ENCODE data around the gene DLG2.
A peak's percentile ranks its signal among the peaks of the same experiment; 100 is the strongest.

Gene DLG2

DNA sequence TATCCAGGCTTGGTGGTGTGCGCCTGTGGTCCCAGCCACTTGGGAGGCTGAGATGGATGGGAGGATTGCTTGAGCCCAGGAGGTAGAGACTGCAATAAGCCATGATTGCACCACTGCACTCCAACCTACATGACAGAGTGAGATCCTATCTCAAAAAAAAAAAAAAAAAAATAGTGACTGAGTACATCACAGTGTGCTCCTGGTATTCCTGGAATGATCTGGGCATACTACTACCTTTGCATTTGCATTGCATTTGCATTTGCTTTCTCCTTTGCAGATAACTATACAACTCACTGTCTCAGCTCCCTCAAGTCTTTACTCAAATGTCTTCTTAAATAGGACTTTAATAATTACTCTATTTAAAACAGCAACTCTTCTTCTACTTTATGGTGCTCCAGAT lies 51.8 kb downstream of the DLG2 start:
- no peaks in the 10 kb centered on the region for H3K4me1 ChIP-seq (ENCODE audit: control extremely low read depth in 1 of 4, control insufficient read depth in 4 of 4, insufficient read depth in 4 of 4, low read length in 3 of 4)
- peaks cover 0 to 1% (median 0%) of the 10 kb centered on the region in 5 experiments for H3K9me3 ChIP-seq (ENCODE audit: control extremely low read depth in 1 of 5, control insufficient read depth in 4 of 5, insufficient read depth in 2 of 5, low read depth in 1 of 5, low read length in 4 of 5)
- ChIA-PET POLR2A (no interaction called here), CTCF (no interaction called here)
- 100% methylated on average over 1 of the region's 1 CpG for WGBS (ENCODE audit: insufficient coverage)
- no peak overlapping the region for H3K4me3 ChIP-seq (ENCODE audit: control insufficient read depth in 1 of 7, extremely low read depth in 1 of 7, insufficient read depth in 4 of 7, low read depth in 2 of 7, low read length in 6 of 7)
- no peak overlapping the region for H3K27ac ChIP-seq (ENCODE audit: insufficient read depth in 1 of 2, low read depth in 1 of 2, low read length in 2 of 2, poor library complexity in 1 of 2, severe bottlenecking in 2 of 2)
- no peaks in the 10 kb centered on the region for H3K27me3 ChIP-seq (replicated peaks in 2 of 5; ENCODE audit: control insufficient read depth in 4 of 5, insufficient read depth in 5 of 5, low read length in 4 of 5)
- no peaks in the 10 kb centered on the region for H3K36me3 ChIP-seq (ENCODE audit: control insufficient read depth in 4 of 4, insufficient read depth in 4 of 4, low read length in 3 of 4)
- no peak for DNase-seq

DNA sequence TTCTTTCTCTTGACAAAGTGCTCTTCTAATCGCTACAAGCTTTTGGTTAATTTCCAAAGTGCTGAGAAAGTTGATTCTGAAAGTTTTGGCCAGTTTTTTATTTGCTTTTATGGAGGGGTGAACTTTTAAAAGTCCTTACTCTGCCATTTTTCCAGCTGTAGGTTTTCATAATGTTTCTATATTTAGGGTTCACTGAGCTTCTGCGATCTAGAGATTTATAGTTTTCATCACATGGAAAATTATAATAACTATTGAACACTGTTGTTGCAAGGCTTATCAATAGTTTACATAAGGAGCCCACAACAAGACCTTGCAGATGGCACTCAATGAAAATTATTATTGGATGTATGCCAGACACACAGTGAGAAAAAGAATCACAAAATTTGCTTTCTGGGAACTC lies 55.1 kb downstream of the DLG2 start:
- H3K27me3 ChIP-seq (replicated peaks in 2 of 5; ENCODE audit: control insufficient read depth in 4 of 5, insufficient read depth in 5 of 5, low read length in 4 of 5) = no peaks in the 10 kb centered on the region
- CTCF ChIA-PET = interaction anchor here (0.9 kb wide), 1 partner anchor 18 kb away, joined by 3 read pairs; no protein-coding TSS in a partner anchor
- WGBS (ENCODE audit: insufficient coverage) = no CpG with 5 or more reads among the region's 2 CpGs
- no peak overlapping the region for H3K4me3 ChIP-seq (ENCODE audit: control insufficient read depth in 1 of 7, extremely low read depth in 1 of 7, insufficient read depth in 4 of 7, low read depth in 2 of 7, low read length in 6 of 7)
- DNase-seq = no peak
- no peaks in the 10 kb centered on the region for H3K36me3 ChIP-seq (ENCODE audit: control insufficient read depth in 4 of 4, insufficient read depth in 4 of 4, low read length in 3 of 4)
- no peak overlapping the region for H3K27ac ChIP-seq (ENCODE audit: insufficient read depth in 1 of 2, low read depth in 1 of 2, low read length in 2 of 2, poor library complexity in 1 of 2, severe bottlenecking in 2 of 2)
- H3K9me3 ChIP-seq (ENCODE audit: control extremely low read depth in 1 of 5, control insufficient read depth in 4 of 5, insufficient read depth in 2 of 5, low read depth in 1 of 5, low read length in 4 of 5) = no peaks in the 10 kb centered on the region
- H3K4me1 ChIP-seq (ENCODE audit: control extremely low read depth in 1 of 4, control insufficient read depth in 4 of 4, insufficient read depth in 4 of 4, low read length in 3 of 4) = no peaks in the 10 kb centered on the region
- POLR2A ChIA-PET = no interaction called here

DNA sequence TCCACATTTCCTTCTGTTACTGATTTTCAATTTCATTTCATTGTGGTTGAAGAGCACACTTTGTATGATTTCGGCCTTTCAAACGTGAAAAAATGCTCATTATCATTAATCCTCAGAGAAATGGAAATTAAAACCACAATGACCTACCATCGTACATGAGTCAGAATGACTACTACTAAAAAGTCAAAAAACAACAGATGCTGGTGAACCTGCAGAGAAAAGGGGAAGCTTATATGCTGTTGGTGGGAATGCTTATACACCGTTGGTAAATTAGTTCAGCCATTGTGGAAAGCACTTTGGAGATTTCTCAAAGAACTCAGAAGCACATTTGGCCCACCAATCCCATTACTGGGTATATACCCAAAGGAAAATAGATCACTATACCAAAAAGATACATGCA lies 57.6 kb downstream of the DLG2 start:
- ChIA-PET CTCF (no interaction called here), POLR2A (no interaction called here)
- Histone ChIP-seq H3K27me3 (replicated peaks in 2 of 5; ENCODE audit: control insufficient read depth in 4 of 5, insufficient read depth in 5 of 5, low read length in 4 of 5) (no peaks in the 10 kb centered on the region), H3K9me3 (ENCODE audit: control extremely low read depth in 1 of 5, control insufficient read depth in 4 of 5, insufficient read depth in 2 of 5, low read depth in 1 of 5, low read length in 4 of 5) (no peaks in the 10 kb centered on the region), H3K4me1 (ENCODE audit: control extremely low read depth in 1 of 4, control insufficient read depth in 4 of 4, insufficient read depth in 4 of 4, low read length in 3 of 4) (no peaks in the 10 kb centered on the region), H3K4me3 (ENCODE audit: control insufficient read depth in 1 of 7, extremely low read depth in 1 of 7, insufficient read depth in 4 of 7, low read depth in 2 of 7, low read length in 6 of 7) (no peak overlapping the region), H3K36me3 (ENCODE audit: control insufficient read depth in 4 of 4, insufficient read depth in 4 of 4, low read length in 3 of 4) (no peaks in the 10 kb centered on the region), H3K27ac (ENCODE audit: insufficient read depth in 1 of 2, low read depth in 1 of 2, low read length in 2 of 2, poor library complexity in 1 of 2, severe bottlenecking in 2 of 2) (no peak overlapping the region)
- 100% methylated on average over 2 of the region's 4 CpGs for WGBS (ENCODE audit: insufficient coverage)
- DNase-seq = peak in 1 of 3 donors; percentile 1

DNA sequence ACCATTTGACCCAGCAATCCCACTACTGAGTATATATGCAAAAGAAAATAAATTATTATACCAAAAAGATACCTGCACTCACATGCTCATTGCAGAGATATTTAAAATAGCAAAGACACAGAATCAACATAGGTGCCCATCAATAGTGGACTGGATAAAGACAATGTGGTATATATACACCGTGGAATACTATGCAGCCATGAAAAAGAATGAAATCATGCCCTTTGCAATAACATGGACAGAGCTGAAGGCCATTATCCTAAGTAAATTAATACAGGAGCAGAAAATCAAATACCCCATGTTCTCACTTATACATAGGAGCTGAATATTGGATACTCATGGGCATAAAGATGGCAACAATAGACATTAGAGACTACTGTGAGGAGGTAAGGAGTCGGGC lies 68.7 kb downstream of the DLG2 start:
- no peak for DNase-seq
- CTCF ChIA-PET = no interaction called here
- Histone ChIP-seq H3K4me3 (ENCODE audit: control insufficient read depth in 1 of 7, extremely low read depth in 1 of 7, insufficient read depth in 4 of 7, low read depth in 2 of 7, low read length in 6 of 7) (no peak overlapping the region), H3K9me3 (ENCODE audit: control extremely low read depth in 1 of 5, control insufficient read depth in 4 of 5, insufficient read depth in 2 of 5, low read depth in 1 of 5, low read length in 4 of 5) (peaks cover 0 to 6% (median 0%) of the 10 kb centered on the region in 5 experiments), H3K27ac (ENCODE audit: insufficient read depth in 1 of 2, low read depth in 1 of 2, low read length in 2 of 2, poor library complexity in 1 of 2, severe bottlenecking in 2 of 2) (no peak overlapping the region), H3K36me3 (ENCODE audit: control insufficient read depth in 4 of 4, insufficient read depth in 4 of 4, low read length in 3 of 4) (no peaks in the 10 kb centered on the region), H3K4me1 (ENCODE audit: control extremely low read depth in 1 of 4, control insufficient read depth in 4 of 4, insufficient read depth in 4 of 4, low read length in 3 of 4) (no peaks in the 10 kb centered on the region), H3K27me3 (replicated peaks in 2 of 5; ENCODE audit: control insufficient read depth in 4 of 5, insufficient read depth in 5 of 5, low read length in 4 of 5) (no peaks in the 10 kb centered on the region)
- no CpG with 5 or more reads among the region's 2 CpGs for WGBS (ENCODE audit: insufficient coverage)
- POLR2A ChIA-PET = no interaction called here

DNA sequence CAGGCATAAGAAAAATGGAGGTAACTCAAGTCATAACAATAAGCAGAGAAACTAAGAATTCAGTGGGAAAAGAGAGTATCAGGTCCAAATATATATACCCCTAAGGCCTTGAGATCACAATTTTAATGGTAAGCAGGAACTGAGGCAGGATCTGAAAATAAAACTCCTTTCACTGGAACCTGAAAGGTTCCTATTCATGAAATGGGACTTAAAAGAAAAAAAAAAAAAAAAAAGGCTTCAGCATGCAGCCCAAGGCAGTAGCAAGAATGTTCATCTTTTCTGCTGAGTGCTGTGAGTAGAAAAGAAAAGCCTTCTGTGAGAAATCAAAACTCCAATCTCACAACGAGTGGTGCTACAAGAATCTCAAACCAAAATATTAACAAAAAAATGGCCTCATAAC lies 75.3 kb downstream of the DLG2 start:
- peaks cover 0 to 16% (median 0%) of the 10 kb centered on the region in 5 experiments for H3K9me3 ChIP-seq (ENCODE audit: control extremely low read depth in 1 of 5, control insufficient read depth in 4 of 5, insufficient read depth in 2 of 5, low read depth in 1 of 5, low read length in 4 of 5)
- H3K4me3 ChIP-seq (ENCODE audit: control insufficient read depth in 1 of 7, extremely low read depth in 1 of 7, insufficient read depth in 4 of 7, low read depth in 2 of 7, low read length in 6 of 7) = no peak overlapping the region
- no peaks in the 10 kb centered on the region for H3K27me3 ChIP-seq (replicated peaks in 2 of 5; ENCODE audit: control insufficient read depth in 4 of 5, insufficient read depth in 5 of 5, low read length in 4 of 5)
- H3K36me3 ChIP-seq (ENCODE audit: control insufficient read depth in 4 of 4, insufficient read depth in 4 of 4, low read length in 3 of 4) = no peaks in the 10 kb centered on the region
- WGBS (ENCODE audit: insufficient coverage) = no CpG with 5 or more reads among the region's 1 CpG
- DNase-seq = no peak
- H3K4me1 ChIP-seq (ENCODE audit: control extremely low read depth in 1 of 4, control insufficient read depth in 4 of 4, insufficient read depth in 4 of 4, low read length in 3 of 4) = no peaks in the 10 kb centered on the region
- POLR2A ChIA-PET = no interaction called here
- H3K27ac ChIP-seq (ENCODE audit: insufficient read depth in 1 of 2, low read depth in 1 of 2, low read length in 2 of 2, poor library complexity in 1 of 2, severe bottlenecking in 2 of 2) = no peak overlapping the region
- CTCF ChIA-PET = no interaction called here

DNA sequence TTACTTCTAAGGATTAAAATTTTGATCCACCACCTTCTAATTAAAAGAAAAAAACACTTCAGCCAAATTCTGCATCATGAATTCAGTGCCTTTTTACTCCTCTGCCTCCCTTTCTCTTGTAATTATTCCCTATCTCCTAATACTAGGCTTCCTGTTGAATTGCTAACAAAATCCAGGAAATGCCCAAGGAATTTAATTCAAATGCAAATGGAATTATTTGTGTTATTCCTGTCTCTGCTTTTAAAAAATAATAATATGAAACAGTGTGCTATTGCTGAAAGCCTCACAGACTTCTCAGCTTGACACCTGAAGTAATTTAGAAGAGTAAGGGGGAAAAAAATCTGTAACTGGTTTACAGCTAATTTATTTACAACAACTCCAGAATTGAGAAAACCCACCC lies 85.5 kb downstream of the DLG2 start:
- Histone ChIP-seq H3K4me1 (ENCODE audit: control extremely low read depth in 1 of 4, control insufficient read depth in 4 of 4, insufficient read depth in 4 of 4, low read length in 3 of 4) (peaks cover 0 to 3% (median 0%) of the 10 kb centered on the region in 4 experiments), H3K27ac (ENCODE audit: insufficient read depth in 1 of 2, low read depth in 1 of 2, low read length in 2 of 2, poor library complexity in 1 of 2, severe bottlenecking in 2 of 2) (no peak overlapping the region), H3K9me3 (ENCODE audit: control extremely low read depth in 1 of 5, control insufficient read depth in 4 of 5, insufficient read depth in 2 of 5, low read depth in 1 of 5, low read length in 4 of 5) (peaks cover 0 to 5% (median 0%) of the 10 kb centered on the region in 5 experiments), H3K36me3 (ENCODE audit: control insufficient read depth in 4 of 4, insufficient read depth in 4 of 4, low read length in 3 of 4) (no peaks in the 10 kb centered on the region), H3K4me3 (ENCODE audit: control insufficient read depth in 1 of 7, extremely low read depth in 1 of 7, insufficient read depth in 4 of 7, low read depth in 2 of 7, low read length in 6 of 7) (no peak overlapping the region), H3K27me3 (replicated peaks in 2 of 5; ENCODE audit: control insufficient read depth in 4 of 5, insufficient read depth in 5 of 5, low read length in 4 of 5) (no peaks in the 10 kb centered on the region)
- POLR2A ChIA-PET = no interaction called here
- CTCF ChIA-PET = no interaction called here
- no peak for DNase-seq

DNA sequence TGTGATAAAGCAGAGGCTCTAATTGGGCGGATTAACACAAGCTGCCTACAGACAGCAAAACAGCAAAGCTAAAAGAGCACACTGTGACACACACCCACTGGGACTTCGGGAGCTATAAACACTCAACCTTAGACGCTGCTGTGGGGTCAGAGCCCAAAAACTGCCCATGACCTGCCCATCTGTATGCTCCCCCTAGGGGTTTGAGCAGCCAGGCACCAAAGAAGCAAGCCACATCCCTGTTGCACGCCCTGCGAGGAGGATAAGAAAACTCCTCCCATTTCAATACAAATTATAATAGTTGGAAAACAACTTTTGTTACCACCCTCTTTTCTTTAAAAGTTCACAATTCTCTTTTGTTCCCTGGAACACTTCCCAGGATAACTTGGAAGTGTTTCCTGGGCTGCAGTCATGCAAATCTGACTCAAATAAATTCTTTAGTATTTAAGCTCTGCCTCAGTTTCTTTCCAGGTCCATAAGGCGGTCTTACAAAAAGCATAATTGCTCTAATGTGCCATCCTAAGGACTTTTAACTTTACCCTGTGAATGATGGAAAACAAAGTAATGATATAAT lies 86.4 kb downstream of the DLG2 start:
- peaks cover 0 to 3% (median 0%) of the 10 kb centered on the region in 4 experiments for H3K4me1 ChIP-seq (ENCODE audit: control extremely low read depth in 1 of 4, control insufficient read depth in 4 of 4, insufficient read depth in 4 of 4, low read length in 3 of 4)
- peaks cover 0 to 9% (median 1%) of the 10 kb centered on the region in 5 experiments for H3K9me3 ChIP-seq (ENCODE audit: control extremely low read depth in 1 of 5, control insufficient read depth in 4 of 5, insufficient read depth in 2 of 5, low read depth in 1 of 5, low read length in 4 of 5)
- no peak for DNase-seq
- H3K27ac ChIP-seq (ENCODE audit: insufficient read depth in 1 of 2, low read depth in 1 of 2, low read length in 2 of 2, poor library complexity in 1 of 2, severe bottlenecking in 2 of 2) = no peak overlapping the region
- WGBS (ENCODE audit: insufficient coverage) = 94% methylated on average over 5 of the region's 6 CpGs
- POLR2A ChIA-PET = no interaction called here
- no peaks in the 10 kb centered on the region for H3K36me3 ChIP-seq (ENCODE audit: control insufficient read depth in 4 of 4, insufficient read depth in 4 of 4, low read length in 3 of 4)
- CTCF ChIA-PET = no interaction called here
- no peak overlapping the region for H3K4me3 ChIP-seq (ENCODE audit: control insufficient read depth in 1 of 7, extremely low read depth in 1 of 7, insufficient read depth in 4 of 7, low read depth in 2 of 7, low read length in 6 of 7)
- no peaks in the 10 kb centered on the region for H3K27me3 ChIP-seq (replicated peaks in 2 of 5; ENCODE audit: control insufficient read depth in 4 of 5, insufficient read depth in 5 of 5, low read length in 4 of 5)

Measured in common myeloid progenitor, CD34-positive (primary cell).